Upper lobe of right lung (tissue), 1 donor: ENCODE results near the gene CDH15. TPM values are rescaled to one million over a fixed set of nuclear protein-coding genes. Genes with fewer than 3 reads are reported as not detected.

Source experiments
- ATAC-seq: fragments of 200-7000 bp; cut with Tn5 transposase; one replicate; pipeline ENCODE4 v1.9.1; 2020; ENCODE audit warnings: mild to moderate bottlenecking, moderate library complexity
- DNase-seq: peaks from one replicate; pipeline ENCODE4 v3.0.0-alpha.2; 2020
- H3K27ac ChIP-seq: fragments of 200-600 bp; one replicate; pipeline ENCODE4 v1.8.0; 2022
- H3K27me3 ChIP-seq: fragments of 200-600 bp; one replicate; pipeline ENCODE4 v1.8.0; 2022; ENCODE audit warnings: mild to moderate bottlenecking
- H3K36me3 ChIP-seq: fragments of 200-600 bp; one replicate; pipeline ENCODE4 v1.8.0; 2022
- H3K4me1 ChIP-seq: fragments of 200-600 bp; one replicate; pipeline ENCODE4 v1.8.0; 2022
- H3K4me3 ChIP-seq: fragments of 200-600 bp; one replicate; pipeline ENCODE4 v1.8.0; 2022; ENCODE audit warnings: mild to moderate bottlenecking
- H3K9me3 ChIP-seq: fragments of 200-600 bp; one replicate; pipeline ENCODE4 v1.8.0; 2022
- CTCF ChIP-seq: fragments of 200-600 bp; IDR thresholded peaks from one replicate; pipeline ENCODE4 v1.8.0; 2022; ENCODE audit warnings: antibody characterized with exemption
- intact Hi-C: fragments of 100-400 bp; cut with DNase I; formaldehyde crosslinking; loops from one replicate; pipeline ENCODE4 v1.11.0; 2022
- total RNA-seq: library from RNA; stranded (reverse); fragmentation: NEBNext Ultra II Directional; extraction: Animal tissue kit (Norgen Biotek cat#: 25700); gene quantifications from one replicate; pipeline ENCODE4 v1.2.1, GENCODE V29; 2021
- donor health status: DM: no; HTN: yes; CAD: no; lungs with severe emphysema.

Gene CDH15
- total RNA-seq, 1 donor from 2014 or later = 0.43 TPM

- Histone ChIP-seq H3K27me3 (peaks cover 38% of the 10 kb centered on the region), H3K4me3 (no peak overlapping the region), H3K36me3 (no peaks in the 10 kb centered on the region), H3K9me3 (no peaks in the 10 kb centered on the region), H3K27ac (no peak overlapping the region), H3K4me1 (peaks cover 4% of the 10 kb centered on the region)
- no peak for DNase-seq
- ATAC-seq = no peak
- intact Hi-C loops = no loop called here
- no peak for TF ChIP-seq CTCF
Observed at GRCh38 chr16:89197633-89198416, 26.3 kb downstream of the CDH15 start.

- DNase-seq (peak; percentile 65), ATAC-seq (no peak)
- no peak overlapping the region for H3K27ac ChIP-seq
- H3K4me1 ChIP-seq = peaks cover 4% of the 10 kb centered on the region
- no peaks in the 10 kb centered on the region for H3K9me3 ChIP-seq
- peaks cover 41% of the 10 kb centered on the region for H3K27me3 ChIP-seq
- intact Hi-C loops = no loop called here
- H3K4me3 ChIP-seq = no peak overlapping the region
- no peak for TF ChIP-seq CTCF
- H3K36me3 ChIP-seq = no peaks in the 10 kb centered on the region
Observed at GRCh38 chr16:89198417-89199240, 27.1 kb downstream of the CDH15 start.

GRCh38 chr16:89199241-89200123, 27.9 kb downstream of the CDH15 start:
- intact Hi-C loops = no loop called here
- H3K4me1 ChIP-seq = peaks cover 4% of the 10 kb centered on the region
- H3K4me3 ChIP-seq = peak overlapping the region; percentile 40
- H3K27ac ChIP-seq = peak overlapping the region; percentile 65
- H3K27me3 ChIP-seq = peaks cover 43% of the 10 kb centered on the region
- peak; percentile 65 for DNase-seq
- H3K36me3 ChIP-seq = no peaks in the 10 kb centered on the region
- no peak for ATAC-seq
- no peaks in the 10 kb centered on the region for H3K9me3 ChIP-seq
- TF ChIP-seq CTCF = no peak

DNA sequence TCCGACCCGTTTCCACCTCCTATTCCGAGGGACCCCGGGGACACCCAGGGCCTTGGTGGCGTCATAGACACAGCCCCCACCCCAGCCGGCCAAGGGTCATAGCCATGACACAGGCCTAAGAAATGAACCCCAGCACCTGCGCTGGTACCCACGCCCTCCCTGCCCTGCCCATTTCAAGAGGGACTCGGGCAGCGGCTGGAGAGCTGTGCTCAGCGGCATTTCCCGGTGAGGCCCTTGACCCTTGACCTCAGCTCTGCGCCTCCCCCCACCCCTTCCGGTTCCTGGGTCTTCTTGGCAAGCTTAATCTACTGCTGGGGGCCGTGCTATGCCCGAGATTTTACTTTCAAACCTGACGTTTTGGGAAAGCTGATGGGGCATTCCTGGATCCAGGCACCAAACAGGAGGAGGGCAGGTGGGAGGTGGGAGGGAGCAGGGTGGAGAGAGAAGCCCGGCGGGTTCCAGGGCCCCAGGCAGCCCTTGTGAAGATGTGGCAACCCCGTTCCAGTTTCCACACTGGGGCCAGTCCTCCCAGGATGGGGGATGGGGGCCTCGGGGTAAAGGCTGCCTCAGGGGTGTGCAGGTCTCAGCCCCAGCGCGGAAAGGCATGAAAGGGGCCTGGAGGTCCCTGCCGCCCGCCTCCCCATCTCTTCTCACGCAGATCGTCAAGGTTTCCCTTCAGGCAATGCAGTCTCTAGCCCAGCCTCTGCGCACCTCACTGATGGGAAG, 28.7 kb downstream of the CDH15 start, which contains the start of gene SLC22A31:
TSS of gene SLC22A31 (minus strand) at position 414 of the 726 bp plus-strand sequence. CDS start at position 378, 36 bp downstream.
- Histone ChIP-seq H3K27me3 (peaks cover 47% of the 10 kb centered on the region), H3K27ac (peak within 1 kb of the TSS; percentile 65), H3K4me3 (peak within 1 kb of the TSS; percentile 40), H3K4me1 (peaks cover 4% of the 10 kb centered on the region), H3K36me3 (no peaks in the 10 kb centered on the region), H3K9me3 (no peaks in the 10 kb centered on the region)
- intact Hi-C loops = no loop called here
- DNase-seq (peak; percentile 88), ATAC-seq (peak; percentile 57)
- no peak for TF ChIP-seq CTCF
